ENCODE data around the gene TGFA.

Gene TGFA

GRCh38 chr2:70553584-70554337 is at the start of gene TGFA:
TGFA (minus strand) TSS chr2:70553826; CDS start chr2:70553767, 59 bp downstream.
- no peak for FAIRE-seq

DNA sequence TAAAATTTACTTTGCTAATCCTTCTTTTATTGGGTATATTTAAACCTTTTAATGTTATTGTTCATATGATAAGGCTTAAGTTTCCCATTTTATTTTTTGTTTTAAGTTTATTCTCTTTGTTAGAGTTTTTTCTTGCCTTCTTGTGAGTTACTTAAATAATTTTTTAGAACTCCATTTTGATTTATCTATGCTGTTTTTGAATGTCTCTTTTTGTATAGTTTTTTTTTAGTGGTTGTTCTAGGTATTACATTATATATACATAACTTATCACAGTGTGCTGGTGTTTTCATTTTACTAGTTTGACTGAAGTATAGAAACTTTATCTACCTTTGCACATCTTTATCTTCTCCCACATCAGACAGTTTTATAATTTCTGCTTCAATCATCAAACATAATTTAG is 49.4 kb upstream of the TGFA start:
- FAIRE-seq: no peak

DNA sequence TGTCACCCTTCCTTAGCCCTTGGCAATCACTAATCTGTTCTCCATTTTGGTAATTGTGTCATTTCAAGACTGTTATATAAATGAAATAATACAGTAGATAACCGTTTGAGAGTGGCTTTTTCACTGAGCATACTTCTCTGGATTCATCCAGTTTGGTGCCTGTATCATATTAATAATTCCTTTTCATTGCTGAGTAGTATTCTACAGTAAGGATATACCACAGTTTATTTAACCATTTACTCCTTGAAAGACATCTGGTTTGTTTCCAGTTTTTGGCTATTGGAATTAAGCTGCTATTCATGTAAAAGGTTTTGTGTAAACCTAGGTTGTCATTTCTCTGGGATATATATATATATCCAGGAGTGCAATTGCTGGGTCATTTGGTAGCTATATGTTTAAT is 44.6 kb upstream of the TGFA start:
- no peak for FAIRE-seq

DNA sequence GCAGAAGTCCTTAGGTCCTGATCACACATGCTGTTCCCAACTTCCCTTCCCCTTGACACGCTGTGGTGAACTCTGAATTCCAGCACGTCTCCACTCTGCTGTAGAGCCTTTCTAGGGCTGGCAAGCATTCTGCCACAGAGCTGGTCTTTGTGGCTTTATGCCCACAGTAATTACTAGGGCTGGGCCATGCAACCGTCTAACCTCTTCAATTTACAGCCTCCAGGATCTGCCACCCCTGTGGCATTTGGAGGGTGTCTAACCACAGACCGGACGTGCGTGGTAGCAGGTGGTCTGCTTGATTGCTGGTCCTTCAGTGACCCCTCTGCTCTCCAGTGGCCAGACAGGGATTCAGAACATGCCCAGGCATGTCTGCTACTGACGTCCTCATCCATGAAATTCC is 43.1 kb upstream of the TGFA start:
- FAIRE-seq: no peak

- FAIRE-seq: no peak
Observed at GRCh38 chr2:70596293-70596692, 42.7 kb upstream of the TGFA start.

DNA sequence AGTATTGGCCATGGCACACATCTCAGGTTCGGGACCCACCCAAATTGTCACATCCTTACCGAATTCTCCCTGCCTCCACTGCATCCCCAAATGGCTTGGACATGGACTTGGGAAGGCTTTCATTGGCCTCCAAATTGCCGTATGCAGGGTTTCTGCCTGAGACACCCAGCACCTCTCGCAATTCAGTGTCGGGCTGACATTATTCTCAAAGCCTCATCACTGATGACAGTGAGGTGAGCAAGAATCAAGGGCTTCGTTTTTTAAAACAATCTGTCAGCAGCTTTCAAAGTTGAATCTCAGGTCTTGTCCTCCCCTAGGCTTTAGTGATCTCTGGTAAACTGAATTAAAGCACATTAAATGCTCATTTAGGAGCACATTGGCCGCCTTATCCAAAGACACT is 29.5 kb upstream of the TGFA start:
- no peak for FAIRE-seq

DNA sequence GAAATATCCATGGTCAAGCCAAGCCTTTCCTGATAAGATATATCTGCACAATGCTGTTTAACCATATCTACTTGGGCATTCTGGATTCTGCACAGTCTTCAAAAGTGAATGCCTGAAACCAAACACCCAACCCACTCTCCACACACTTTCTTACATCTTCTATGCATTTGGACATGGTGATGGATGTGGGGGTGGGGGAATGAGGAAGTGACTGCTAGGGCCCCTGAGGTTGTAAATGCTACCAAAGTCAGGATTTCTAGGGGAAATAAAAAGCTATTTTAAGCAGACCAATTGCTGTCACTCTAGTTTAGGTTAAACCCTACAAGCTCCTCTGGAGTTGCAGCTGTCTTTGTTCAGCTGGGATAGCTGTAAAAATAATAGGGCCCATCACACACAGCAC is 26.7 kb upstream of the TGFA start:
- FAIRE-seq: no peak

DNA sequence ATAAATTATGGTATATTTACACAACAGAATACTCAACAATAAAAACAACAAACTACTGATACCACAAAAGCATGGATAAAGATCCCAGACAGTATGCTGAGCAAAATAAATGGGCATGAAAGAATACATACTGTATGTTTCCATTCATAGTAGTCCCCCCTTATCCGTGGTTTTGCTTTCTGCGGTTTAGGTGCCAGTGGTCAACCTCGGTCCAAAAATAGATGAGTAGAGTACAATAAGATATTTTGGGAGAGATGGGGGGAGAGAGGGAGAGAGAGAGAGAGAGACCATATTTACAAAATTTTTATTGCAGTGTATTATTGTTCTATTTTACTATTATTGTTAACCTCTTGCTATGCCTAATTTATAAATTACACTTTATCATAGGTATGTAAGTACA is 21.0 kb upstream of the TGFA start:
- no peak for FAIRE-seq

GRCh38 chr2:70574109-70574508 is 20.5 kb upstream of the TGFA start:
- no peak for FAIRE-seq

DNA sequence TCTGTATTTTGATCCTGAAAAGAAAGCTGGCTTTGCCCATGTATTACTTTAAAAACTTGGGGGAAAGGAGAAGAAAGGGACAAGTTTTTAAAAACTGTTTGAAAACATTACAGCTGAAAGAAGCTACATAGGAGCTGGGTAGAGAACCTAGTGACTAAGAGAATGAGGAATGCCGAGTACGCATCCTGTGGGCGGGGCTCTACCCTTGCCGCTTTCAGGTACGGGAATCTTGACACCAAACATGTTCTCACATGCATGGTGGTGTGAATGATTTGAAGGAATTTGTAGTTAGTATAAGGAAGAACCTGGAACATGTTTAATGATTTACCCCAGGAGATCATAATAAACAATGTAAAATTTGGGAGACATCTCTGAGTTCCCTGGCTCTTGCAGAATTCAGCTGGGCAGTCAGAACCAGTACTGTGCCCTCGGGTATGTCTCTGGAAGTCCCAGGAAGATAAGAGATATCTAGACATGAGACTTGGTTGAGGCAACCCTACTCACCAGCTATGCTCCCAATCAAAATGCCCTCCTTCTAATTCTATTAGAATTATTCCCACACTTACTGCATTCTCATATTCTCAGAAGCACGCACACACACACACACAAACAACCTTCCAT is 16.5 kb upstream of the TGFA start:
- FAIRE-seq: no peak

GRCh38 chr2:70569559-70569958 is 15.9 kb upstream of the TGFA start:
- FAIRE-seq: no peak

DNA sequence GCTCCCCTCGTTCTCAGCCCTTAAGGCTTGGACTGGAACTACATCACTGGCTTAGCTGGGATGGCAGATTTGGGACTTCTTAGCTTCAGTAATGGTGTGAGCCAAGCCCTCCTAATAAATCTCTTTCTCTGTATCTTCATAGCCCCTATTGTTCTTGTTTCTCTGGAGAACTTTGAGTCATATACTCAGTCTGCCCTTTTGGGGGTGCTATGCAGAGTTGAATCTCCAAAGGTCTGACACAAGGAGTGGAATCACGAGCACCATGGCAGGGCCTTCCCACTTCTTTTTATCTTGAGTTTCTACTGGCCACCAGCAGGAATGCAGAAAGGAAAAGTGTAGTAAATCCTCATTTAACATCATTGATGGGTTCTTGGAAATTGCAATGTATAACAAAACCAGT is 13.3 kb upstream of the TGFA start:
- no peak for FAIRE-seq

GRCh38 chr2:70566464-70566863 is 12.8 kb upstream of the TGFA start:
- FAIRE-seq: no peak

GRCh38 chr2:70565039-70565731 is 11.6 kb upstream of the TGFA start:
- FAIRE-seq: no peak

- no peak for FAIRE-seq
Observed at GRCh38 chr2:70561893-70562292, 8.3 kb upstream of the TGFA start.

DNA sequence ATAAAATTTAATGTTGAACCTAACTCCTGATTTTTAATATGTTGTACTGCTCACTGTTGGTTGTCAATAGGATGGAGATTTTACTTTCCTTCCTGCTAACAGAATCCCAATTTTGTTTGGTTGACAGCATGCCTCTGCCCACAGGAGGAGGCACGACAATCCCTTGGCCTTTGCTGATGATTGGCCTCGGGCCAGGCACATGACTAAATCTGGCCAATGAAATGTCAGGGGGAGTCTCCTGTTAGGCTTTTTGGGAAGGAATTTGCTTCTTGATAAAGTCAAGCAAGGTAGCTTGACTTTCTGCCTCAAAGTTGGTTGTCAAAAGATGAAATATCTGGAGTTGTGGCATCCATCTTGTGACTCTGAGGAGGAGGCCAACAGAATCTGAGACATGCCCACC is 6.8 kb upstream of the TGFA start:
- FAIRE-seq: no peak

- no peak for FAIRE-seq
Observed at GRCh38 chr2:70560040-70560439, 6.4 kb upstream of the TGFA start.

DNA sequence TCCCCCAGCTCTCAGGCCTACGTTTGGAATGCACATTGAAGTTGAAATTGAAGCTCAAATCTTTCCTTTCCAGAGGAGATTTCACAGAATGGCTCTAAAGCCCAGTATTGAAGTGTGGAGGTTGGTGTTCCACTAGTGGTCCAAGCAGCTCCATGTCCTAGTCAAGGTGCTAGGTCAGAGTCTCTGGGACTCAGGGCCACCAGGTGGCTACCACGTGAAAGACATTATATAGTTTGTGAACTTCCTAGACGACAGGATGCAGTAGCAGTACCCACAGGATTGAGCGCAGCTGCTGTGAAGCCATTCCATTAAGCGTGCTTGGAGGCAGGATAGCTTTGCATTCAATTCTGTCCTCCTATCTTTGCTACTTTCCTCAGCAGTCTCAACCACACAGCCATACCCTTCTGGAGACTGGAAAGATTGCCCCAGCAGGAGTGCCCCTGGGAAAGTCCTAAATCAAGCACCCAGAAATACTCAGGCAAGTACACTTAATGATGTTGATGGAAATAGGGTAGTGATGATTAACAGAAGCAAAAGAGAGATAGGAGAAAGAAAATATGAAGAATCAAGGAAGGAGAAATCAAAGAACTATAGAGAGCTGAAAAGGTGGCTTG is 4.7 kb upstream of the TGFA start:
- FAIRE-seq: no peak

DNA sequence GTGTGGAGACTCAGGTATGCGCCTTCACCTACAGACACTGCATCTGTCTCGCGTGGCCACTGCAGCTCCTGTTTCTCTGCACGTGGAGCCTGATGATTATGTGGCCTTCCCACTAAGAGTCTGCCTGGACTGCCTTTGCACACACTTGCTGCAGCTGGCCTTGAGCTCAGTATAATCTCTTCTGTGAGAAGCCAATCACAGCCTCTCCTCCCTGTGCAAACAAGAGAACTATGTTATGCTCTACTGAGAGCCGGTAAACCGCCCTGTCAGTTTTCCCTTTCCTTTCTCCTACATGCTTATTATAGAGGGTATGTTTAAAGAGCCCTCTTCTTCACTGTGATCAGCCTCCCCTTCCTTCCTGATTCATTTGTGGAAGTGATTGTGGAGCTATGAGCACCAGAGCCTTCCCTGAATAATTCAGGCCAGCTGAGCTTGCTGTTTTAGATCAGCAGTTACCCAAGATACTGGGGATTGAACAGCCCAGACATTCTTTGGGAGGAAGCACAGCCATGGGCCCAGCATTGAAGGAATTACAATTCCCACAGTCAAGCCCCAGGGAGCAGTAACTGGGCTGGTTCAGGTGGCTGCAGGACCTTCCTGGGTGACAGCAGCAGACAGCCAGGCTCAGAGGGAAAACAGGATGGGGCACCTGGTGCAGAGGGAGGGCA is 3.7 kb upstream of the TGFA start:
- no peak for FAIRE-seq

GRCh38 chr2:70556608-70557007 is 3.0 kb upstream of the TGFA start:
- FAIRE-seq: no peak

DNA sequence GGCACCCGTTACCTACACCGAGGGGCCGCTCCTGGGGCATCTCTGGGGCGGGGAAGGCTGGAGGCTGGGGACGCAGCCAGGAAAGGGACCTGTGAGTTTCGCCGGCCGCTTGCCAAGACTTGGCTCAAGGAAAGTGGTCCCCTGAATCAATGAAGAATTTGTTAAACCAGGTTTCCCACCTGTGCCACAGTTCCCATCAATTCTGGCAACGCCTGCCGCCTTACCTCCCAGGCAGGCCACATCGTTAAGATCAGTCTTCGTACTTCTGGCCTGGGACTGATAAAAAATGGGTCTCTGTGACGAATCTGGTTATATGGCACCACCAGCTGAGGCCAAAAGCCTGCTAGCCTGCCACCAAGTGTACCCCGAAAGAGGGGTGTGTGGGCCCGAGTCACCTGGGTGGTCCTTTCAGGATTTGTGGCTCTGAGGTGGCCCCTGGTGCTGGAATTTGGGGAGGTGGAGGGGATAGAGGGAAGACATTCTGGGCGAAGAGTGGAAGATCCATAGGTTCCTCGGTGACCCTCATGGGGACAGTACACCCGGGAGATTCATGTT is 789 bp upstream of the TGFA start:
- no peak for FAIRE-seq

DNA sequence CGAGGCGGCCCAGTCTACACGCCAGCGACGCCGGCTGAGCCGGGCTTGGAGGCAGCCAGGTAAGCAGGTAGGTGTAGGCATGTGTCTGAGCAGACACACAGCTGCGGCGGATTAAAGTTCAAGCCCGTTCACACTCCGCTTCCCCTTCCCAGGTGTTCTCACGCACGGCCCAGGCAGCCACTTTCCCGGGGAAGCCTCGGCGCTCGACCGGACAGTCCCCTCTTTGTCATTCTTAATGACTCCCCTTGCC is 367 bp downstream of the TGFA start:
- FAIRE-seq: no peak

All from islet of Langerhans (tissue), 1 donor.